HL-60 (cell line): ENCODE measurements around the gene RAB8B.

Experiments used
- GABPA ChIP-seq: IDR thresholded peaks from 2 replicates; pipeline ENCODE4 v1.6.1; 2012; ENCODE audit warnings: low read depth
- TF ChIP-seq, protein P1 (sequence below): IDR thresholded peaks from one replicate; pipeline ENCODE4 v1.5.1; 2011; ENCODE audit warnings: low read length, control low read depth, inconsistent platforms; ENCODE audit not compliant: insufficient read depth

GRCh38 chr15:63283126-63283525 lies 93.7 kb downstream of the RAB8B start:
- TF ChIP-seq, protein P1, sequence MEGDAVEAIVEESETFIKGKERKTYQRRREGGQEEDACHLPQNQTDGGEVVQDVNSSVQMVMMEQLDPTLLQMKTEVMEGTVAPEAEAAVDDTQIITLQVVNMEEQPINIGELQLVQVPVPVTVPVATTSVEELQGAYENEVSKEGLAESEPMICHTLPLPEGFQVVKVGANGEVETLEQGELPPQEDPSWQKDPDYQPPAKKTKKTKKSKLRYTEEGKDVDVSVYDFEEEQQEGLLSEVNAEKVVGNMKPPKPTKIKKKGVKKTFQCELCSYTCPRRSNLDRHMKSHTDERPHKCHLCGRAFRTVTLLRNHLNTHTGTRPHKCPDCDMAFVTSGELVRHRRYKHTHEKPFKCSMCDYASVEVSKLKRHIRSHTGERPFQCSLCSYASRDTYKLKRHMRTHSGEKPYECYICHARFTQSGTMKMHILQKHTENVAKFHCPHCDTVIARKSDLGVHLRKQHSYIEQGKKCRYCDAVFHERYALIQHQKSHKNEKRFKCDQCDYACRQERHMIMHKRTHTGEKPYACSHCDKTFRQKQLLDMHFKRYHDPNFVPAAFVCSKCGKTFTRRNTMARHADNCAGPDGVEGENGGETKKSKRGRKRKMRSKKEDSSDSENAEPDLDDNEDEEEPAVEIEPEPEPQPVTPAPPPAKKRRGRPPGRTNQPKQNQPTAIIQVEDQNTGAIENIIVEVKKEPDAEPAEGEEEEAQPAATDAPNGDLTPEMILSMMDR: no peak
- TF ChIP-seq GABPA: peak; percentile 70
